ENCODE measurements around the gene PNMA8B.
"Not testable (repeated sequence)": the region's sequence is repeated elsewhere in the genome, so short reads cannot be mapped to it uniquely, and the experiment has no call there.

The PNMA8B gene

DNA sequence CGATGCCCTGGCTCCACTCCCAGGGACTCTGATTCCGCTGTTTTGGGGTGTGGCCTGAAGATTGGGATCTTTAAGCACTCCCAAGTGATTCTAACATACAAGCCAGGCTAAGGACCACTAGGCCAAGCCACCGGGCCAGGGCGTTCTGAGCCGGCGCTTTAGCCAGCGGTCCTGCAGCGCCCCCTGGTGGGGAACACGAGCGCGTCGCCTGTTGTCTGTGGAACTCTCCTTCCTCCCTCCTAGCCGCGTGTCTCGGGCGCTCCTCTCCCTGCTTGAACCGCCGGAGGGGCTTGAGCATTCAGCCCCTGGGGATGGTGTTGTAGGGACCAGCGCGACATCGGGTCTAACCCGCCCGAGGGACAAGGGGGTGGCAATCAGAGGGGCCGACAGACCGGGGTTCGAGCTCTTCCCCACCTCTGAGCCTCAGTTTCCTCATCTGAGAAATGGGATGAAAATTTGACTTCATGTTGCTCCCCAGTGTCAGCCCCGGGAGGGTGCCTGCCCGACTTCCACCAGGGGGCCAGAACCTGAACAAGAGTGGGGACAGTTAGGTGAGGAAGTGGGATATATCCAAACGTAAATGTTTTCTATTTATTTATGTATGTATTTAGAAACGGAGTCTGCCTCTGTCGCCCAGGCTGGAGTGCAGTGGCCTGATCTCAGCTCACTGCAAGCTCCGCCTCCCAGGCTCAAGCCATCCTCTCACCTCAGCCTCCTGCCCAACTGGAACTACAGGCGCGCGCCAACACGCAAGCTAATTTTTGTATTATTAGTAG, 18.0 kb upstream of the PNMA8B start:
- peak; percentile 33 for DNase-seq

DNA sequence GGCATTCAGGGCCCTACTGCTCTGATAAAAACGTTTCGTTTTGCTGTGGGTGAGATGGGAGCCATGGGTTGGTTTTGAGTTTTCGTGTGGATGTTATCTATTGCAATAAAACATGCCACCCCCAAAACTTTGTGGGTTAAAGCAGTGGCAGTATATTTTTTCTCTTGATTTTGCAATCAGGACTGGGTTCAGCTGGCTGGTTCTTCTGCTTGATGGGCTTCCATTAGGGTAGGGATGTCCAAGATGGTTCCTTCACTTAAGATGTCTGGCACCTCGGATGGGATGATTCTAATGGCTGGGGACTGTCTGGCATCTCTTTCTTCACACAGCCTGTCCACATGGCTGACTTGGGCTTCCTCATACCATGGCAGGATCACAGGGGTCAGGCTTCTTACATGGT, 15.6 kb upstream of the PNMA8B start:
- DNase-seq: no peak

DNA sequence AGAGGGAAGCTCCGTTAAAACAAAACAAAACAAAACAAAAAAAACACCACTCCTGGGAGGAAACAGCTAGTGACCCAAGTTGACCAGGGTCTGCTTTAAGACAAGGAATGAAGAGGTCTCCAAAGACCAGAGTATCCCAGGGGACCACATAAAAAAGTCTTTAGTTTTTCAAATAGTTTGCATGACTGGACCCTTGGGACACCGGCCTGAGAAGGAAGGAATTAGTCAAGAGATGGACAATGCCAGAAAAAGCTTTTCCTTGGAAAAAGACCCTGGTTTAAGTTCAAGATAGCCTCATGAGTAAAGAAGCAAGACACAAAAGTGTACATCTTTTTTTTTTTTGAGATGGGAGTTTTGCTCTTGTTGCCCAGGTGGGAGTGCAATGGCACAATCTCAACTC, 12.5 kb upstream of the PNMA8B start:
- DNase-seq: no peak

DNA sequence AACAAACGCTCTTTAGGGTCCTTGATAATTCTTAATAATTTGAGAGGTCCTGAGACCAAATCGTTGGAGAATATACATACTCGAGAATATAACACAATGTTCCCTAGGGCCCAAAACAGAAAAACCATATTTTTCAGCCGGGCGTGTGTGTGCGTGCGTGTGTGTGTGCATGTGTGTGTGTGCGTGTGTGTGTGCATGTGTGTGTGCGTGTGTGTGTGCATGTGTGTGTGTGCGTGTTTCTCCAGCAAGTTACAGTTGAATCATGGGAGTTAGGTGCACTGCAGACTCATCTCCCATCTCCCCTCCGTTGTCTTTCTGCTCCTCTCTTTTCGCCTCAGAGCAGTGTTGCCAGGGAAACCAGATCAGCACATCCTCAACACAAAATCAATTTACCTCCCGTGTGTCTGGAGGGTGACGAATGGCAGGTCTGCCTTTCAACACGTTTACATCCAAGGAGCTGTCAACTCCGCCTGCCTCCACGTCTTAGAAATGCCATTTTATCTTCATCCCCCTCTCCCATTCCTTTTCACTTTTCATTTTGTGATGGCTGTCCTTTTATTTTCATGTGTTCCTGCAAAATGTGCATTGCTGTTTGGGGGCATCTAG, 8.3 kb upstream of the PNMA8B start:
- DNase-seq: no peak

DNA sequence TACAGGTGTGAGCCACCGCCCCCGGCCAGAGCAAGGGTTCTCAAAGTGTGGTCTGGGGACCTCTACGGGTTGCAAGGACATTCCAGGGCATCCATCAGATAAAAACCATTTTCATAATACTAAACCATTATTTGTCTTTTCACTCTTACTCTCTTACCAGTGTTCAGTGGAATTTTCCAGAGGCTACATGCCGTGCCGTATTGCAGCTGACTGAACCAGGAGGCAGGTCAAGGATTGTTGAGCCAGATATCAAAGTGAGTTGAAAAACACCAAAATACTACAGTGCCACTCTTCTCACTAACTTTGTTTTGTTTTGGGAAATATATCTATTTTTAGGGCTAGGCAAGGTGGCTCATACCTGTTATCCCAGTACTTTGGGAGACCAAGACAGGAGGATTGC, 7.2 kb upstream of the PNMA8B start:
- DNase-seq: no peak

DNA sequence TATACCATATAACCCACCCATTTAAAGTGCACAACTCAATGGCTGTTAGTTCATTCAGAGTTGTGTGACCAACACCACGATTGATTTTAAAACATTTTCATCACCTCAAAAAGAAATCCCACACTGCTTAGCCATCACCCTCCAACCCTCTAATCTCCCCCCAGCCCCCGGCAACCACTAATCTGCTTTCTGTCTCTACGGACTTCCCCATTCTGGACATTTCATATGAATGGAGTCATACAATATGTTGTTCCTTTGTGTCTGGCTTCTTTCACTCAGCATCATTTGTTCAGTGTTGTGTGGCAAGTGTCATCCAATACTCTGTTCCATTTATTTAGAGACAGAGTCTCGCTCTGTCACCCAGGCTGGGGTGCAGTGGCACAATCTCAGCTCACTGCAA, 4.0 kb upstream of the PNMA8B start:
- DNase-seq: no peak

DNA sequence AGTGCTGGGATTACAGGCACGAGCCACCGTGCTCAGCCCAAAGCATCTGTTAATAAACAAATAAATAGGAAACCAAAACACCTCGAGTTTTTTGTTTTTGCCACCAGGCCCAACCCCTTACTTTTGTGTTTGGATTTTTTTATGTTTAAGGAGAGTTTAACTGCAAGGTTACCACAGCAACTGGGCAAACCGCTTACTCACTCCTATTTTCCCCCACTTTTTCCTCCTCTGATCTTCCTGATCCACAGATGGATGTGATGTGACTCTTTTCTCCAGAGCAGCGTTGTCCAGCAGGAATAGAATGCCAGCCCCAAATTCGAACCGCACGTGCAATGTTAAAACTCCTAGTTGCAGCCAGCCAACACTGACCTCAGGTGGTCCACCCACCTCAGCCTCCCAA, 2.1 kb upstream of the PNMA8B start:
- DNase-seq: no peak

DNA sequence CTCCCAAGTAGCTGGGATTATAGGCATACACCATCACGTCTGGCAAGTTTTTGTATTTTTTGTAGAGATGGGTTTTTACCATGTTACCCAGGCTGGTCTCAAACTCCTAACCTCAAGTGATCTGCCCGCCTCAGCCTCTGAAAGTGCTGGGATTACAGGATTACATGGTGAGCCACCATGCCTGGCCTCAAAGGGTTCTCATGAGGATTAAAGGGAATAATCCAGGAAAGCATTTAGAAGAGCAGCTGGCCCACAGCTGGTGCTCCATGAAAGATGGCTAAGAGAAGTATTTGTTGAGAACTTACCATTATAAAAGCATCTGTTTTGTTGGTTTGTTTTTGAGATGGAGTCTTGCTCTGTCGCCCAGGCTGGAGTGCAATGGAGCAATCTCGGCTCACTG, 1.2 kb upstream of the PNMA8B start:
- not testable (repeated sequence) for DNase-seq

DNA sequence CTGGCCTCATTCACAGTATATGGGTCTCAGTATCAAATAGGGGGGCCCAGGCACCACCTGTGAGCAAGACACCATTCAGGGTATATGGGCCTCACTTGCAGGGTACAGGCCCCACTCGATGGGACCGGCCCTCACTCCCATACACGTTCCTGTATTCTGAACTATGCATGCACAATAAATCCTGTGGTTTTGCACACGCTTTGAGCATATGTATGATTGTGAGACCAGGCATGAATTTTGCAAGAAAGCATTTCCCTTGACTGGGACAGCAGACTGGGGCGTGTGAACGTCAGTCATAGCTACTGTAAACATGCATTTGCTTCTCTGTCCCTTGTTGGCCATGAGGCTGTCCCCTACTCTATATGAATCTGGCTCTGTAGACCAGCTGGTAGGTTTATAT, 637 bp upstream of the PNMA8B start:
- DNase-seq: no peak

DNA sequence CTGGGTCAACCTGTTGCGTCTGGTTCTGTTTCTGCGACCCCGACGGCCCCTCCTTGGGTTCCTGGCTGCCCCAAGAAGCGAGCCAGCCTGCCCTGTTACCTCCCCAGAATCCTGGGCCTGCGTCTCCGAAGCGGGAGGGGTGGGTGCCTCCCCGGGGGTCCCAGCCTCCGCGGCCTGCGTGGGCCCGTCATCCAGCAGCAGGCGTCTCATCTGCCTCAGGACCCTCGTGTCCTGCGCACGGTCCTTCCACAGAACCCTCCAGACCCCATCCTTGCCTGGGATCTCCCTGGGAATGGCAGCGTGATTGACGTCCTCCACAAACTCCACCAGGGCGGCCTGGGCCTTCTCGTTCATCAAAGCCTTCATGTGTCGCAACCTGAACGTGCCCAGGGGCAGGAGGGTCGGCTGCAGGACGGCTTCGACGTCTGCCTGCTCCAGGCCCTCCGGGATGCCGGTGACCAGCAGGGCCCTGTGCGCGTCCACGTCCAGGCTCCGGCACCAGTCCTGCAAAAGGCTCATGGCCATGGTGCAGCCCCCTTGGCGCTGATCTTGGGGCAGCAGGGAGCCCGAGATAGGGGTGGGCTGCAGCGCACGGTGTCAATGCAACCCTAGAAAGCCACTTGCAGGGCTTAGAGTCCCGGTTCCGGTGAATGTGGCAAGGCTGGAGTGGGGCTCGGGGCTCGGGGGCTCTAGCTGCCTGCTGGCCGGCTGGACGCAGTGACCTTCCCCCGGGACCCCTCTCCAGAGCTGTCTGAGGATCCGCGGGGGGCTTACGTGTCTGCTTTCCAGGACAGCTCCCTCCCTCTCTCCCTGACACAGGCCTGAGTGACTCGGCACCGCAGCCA, 504 bp downstream of the PNMA8B start:
- DNase-seq: no peak

DNA sequence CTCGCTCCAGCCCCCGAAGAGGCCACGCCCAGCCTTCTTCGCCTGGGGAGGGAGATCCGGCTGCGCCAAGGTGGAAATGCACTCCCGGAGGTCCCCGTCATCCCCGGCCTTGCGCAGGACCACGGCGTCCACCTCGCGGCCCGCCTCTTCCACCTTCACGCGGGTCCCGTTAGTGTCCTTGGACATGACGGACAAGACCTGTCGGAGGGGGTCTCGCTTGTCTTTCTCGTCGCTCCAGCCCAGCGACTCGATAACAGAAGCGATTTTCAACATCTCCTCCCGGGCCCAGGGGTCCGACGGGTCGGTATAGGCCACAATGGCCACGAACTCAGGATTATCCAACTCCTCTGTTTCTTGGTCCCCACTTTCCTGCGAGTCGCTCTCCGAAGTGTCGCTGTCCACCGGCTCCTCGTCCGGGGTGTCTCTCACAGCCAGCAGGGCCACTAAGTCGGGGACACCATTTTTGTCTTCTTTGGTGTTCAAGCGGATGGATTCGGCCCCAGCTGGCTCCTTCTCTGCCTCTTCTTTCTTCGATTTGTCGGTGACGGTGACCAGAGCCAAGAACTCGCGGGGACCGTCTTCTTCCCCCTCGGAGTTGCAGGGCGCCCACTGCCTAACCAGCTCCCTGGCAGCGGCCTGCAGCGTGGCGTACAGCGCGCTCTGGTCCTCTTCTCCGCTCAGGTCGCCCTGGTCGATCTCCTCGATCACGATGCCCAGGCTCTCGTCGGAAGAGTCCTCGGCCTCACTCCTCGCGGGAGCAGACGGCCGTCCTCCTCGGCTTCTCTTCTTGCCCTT, 1.3 kb downstream of the PNMA8B start:
- no peak for DNase-seq

DNA sequence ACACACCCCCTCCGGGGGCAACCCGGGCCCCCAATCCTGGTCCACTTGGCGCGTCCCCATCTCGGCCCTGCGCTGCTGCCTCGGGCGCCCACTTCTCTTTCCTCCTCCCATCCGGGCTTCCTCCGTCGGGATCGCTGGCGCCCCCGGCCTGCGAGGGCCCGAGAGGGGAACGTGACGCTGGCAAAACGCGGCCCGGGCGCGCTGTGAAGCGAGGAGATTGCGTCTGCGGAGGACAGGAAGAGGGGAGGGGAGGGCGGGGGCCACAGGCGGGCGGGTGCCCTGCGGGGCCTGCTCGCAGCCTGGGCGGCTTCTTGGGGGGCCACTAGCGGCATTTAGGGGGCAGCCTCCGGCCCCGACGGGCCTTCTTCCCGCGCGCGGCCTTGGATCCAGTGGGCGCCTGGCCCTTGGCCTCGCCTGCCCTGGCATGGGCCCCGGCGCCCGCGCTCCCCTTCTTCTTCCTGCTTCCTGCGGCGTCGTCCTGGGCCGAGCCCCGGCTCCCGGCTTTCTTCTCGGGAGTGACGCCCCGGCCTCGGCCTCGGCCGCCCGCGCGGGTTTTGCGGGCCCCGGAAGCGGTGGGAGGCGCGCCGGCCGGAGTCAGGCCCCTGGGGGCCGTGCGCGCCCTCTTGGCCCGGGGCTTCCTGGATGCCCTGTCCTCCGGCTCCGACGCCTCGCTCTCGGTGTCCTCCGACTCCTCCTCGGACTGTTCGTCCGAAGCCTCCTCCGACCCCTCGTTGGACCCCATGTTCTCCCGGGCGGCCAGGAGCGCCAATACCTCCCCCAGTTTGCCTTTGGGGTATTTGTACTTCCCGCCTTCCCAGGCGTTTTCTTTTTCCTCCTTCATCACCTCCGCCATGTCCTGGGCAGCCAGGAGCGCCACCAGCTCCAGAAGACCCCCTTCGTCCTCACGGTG, 2.2 kb downstream of the PNMA8B start:
- no peak for DNase-seq

DNA sequence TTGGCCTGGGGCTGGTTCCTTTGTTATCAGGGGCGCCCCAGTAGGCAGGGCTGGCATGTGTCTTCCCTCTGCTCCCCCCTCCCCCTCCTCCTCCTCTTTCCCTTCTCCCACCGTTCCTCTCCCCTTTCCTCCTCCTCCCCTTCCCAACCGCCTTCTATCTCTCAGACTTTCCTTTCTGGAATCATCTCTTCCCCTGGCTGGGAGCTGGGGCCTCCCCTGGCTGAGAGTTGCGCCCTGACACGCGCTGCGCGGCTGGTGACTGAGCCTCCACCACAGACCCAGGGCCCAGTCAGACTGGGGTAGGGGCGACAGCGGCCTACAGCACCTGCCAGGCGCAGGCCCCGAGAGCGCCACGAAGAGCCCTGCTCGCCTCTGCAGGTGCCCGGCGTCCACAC, 2.8 kb downstream of the PNMA8B start:
- DNase-seq: no peak

DNA sequence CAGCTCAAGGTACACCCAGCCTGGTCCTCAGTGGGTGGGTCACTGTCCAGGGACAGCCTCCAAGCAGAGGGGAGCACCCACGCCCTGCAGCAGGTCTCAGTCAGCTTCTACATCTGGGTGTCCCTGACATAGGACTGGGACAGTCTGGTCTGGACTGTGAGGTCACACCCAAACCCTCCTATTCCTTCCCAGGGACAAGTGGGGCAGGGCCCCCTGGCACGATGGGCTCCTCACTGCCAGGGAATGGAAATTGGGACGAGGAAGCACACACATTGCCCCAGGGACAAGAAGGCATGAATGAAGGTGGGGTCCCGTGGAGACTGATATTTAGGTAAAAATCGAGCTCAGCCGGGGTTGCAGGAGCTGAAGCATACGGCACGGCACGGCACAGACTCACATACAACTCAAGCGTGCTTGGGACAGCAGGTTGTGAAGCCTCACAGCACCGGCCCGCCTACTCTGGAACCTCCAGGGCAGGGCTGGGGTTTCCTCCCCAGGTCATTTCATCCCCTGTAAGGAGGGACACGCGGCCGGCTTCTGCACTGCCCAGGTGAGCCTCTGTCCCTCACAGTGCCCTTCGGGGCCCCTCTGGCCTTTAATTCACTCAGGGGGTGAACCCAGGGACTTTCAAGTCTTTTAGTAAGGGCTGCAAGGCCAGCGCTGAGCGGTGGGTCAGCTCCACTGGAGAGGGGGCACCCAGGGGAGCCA, 3.5 kb downstream of the PNMA8B start:
- no peak for DNase-seq

DNA sequence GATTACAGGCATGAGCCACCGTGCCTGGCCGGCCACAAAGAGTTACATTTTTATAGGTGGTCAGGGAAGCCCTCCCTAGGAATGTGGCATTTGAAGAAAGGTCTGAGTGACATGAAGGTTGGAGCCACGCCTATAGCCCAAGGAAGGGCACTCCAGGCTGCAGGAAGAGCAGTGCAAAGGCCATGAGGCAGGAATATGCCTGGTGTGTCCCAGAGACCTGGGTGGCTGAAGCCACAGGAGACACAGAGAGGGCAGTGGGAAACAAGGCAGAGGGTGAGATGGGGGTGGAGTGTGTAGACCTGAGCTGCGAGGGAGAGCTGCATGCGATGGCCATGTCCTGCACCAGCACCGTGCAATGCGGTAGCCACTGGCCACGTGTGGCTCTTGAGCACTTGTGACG, 4.9 kb downstream of the PNMA8B start:
- no peak for DNase-seq

DNA sequence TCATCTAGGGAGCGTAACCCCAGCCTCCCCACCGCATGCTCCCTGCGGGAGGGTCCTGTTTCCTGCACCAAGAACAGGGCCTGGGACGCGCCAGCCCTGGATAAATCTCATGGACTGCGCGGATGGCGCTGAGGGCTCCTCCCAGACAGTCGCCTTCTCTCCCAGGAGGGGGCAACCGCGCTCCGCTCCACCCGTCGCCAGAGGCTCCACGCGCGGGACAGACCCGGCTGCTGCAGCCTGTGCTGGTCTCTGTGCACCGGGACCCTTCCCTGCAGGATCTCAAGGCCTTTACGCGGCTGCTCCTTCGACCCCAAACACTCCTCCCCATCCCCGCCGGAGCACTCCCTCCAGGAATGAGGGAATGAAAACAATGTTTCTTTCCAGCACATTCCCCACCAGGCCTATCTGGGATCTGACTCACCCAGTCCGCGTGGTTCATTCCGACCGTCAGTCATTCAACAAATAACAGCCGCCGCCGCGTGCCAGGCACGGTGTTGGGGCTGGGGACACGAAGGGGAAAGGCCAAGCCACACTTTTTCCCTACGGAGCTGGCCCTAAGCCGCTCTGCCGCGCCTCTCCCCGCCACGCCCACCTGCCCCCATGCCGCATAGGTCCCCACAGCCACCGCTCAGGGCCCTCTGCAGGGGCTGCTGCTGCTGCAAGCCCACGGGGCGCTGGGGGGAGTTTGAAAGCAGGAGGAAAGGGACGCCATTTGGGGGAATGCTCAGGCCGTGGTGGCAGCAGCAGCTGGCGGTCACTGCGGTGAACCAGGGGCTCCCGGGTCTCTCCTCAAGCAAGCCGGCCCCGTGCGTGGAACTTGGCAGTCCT, 6.0 kb downstream of the PNMA8B start:
- DNase-seq: no peak

DNA sequence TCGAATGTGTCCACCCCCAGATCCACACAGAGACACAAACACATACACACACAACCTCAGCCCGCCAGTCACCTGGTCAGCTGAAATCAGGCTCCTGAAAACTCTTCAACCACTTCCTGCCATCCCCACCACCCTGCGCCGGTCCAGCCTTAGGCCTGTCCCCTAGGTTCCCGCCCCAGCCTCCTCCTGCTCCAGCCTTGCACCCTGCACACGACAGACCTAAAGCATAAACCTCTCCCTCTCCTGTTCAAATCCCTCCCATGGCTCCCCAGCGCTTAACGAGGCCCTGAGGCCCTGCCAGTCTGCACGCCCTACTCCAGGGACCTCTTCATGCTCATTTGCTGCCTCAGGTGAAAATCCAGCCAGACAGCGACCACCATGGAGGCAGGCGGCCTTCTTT, 7.1 kb downstream of the PNMA8B start:
- no peak for DNase-seq

DNA sequence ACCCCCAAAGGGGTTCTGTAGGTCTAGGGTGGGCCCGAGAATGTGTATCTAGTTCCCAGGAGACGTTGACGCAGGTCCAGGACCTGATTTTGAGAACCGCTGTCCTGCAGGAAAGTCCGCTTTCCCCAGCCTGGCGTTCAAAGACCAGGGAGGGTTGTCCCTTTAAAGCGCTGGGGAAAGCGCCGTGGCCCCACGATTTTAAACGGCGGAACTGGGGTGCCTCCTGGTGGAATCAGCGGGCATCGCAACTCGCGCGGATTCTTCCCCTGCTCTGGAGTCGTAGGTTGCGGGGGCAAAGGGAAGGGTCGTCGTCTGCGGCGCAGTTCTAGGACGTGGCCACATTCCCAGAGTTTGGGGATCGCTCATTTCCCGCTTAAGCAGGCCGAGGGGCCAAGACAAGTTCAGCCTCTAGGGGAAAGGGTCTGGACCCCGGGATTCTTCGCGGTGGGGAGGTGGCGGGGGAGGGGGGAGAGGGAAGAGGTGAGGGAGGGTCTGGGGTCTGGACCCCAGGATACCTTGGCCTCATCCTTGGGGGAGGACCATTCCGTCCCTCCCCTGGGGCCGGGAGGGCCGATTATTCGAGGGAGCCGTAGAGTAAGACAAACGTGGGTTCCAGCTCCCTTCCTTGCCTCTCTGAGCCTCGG, 7.7 kb downstream of the PNMA8B start:
- DNase-seq: no peak

DNA sequence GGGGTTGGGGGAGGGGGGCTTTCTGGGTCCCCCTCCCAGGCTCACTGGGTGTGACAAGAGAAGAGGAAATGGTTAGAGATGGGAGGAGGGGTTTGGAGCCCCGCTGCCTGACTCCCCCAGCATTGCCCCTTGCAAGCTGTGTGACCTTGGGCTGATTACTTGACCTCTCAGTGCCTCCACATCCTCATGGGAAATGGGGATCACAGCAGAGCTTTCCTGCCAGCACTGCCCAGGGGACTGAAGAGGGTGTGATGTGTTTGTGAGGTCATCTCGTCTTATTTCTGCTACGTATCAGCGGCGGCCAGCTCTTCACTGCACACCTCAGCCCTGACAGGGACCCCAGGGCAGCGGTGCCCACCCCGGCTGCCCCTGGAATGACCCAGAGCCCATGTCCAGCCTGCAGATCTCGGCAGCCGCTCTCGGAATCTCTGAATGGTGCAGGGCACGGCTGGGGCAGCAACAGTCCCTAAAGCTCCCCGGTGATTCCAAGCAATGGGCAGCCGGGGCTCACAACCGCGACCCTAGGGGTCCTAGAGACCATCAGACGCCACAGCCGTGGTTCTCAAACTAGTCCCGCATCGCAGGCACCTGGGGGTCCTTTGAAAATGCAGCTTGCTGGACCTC, 8.4 kb downstream of the PNMA8B start:
- no peak for DNase-seq
